SK-N-SH (cell line): ENCODE data around the gene GPR162.

Source experiments
- CTCF ChIP-seq: fragments of 200-600 bp; sonication (generic); IDR thresholded peaks from 2 replicates; pipeline ENCODE4 v1.6.1; 2017; ENCODE audit warnings: antibody characterized with exemption, mild to moderate bottlenecking, moderate library complexity
- MAX ChIP-seq: IDR thresholded peaks from 2 replicates; pipeline ENCODE4 v1.4.0; 2012; ENCODE audit warnings: low read depth
- RXRA ChIP-seq: IDR thresholded peaks from 2 replicates; pipeline ENCODE4 v1.4.0; 2012; ENCODE audit warnings: low read depth, mild to moderate bottlenecking, borderline replicate concordance
- TCF12 ChIP-seq: IDR thresholded peaks from 2 replicates; pipeline ENCODE4 v1.4.0; 2012
- TF ChIP-seq, protein P1 (sequence below): IDR thresholded peaks from 2 replicates; pipeline ENCODE4 v1.6.1; 2012; ENCODE audit warnings: mild to moderate bottlenecking, low read depth, low read length, moderate library complexity

DNA sequence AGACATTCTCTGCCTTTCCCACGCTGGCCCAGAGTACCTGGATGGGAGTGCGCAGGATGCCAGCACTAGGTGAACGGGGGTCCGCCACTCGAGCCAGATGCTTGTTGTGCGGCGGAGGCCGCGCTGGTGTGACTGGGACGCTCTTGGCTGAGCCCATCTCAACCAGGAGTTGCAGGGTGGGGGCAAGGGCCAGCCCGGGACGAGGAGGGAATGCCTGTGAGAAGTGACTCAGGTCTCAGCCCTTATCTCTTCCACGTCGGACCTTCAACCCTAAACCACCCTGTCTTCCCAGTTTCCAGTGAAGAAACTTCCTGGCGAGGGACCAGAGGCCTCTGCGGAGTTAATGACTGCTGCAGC lies 29.2 kb downstream of the GPR162 start:
- no peak for TF ChIP-seq CTCF
- TF ChIP-seq, protein P1, sequence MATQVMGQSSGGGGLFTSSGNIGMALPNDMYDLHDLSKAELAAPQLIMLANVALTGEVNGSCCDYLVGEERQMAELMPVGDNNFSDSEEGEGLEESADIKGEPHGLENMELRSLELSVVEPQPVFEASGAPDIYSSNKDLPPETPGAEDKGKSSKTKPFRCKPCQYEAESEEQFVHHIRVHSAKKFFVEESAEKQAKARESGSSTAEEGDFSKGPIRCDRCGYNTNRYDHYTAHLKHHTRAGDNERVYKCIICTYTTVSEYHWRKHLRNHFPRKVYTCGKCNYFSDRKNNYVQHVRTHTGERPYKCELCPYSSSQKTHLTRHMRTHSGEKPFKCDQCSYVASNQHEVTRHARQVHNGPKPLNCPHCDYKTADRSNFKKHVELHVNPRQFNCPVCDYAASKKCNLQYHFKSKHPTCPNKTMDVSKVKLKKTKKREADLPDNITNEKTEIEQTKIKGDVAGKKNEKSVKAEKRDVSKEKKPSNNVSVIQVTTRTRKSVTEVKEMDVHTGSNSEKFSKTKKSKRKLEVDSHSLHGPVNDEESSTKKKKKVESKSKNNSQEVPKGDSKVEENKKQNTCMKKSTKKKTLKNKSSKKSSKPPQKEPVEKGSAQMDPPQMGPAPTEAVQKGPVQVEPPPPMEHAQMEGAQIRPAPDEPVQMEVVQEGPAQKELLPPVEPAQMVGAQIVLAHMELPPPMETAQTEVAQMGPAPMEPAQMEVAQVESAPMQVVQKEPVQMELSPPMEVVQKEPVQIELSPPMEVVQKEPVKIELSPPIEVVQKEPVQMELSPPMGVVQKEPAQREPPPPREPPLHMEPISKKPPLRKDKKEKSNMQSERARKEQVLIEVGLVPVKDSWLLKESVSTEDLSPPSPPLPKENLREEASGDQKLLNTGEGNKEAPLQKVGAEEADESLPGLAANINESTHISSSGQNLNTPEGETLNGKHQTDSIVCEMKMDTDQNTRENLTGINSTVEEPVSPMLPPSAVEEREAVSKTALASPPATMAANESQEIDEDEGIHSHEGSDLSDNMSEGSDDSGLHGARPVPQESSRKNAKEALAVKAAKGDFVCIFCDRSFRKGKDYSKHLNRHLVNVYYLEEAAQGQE: no peak
- no peak for TF ChIP-seq RXRA
- TF ChIP-seq TCF12: no peak
- TF ChIP-seq MAX: no peak
